Daoy (cell line): Measurements from ENCODE around the gene ZDHHC18. TPM values are rescaled to one million over a fixed set of nuclear protein-coding genes. Genes with fewer than 3 reads are reported as not detected.
"Not testable (repeated sequence)": the region's sequence is repeated elsewhere in the genome, so short reads cannot be mapped to it uniquely, and the experiment has no call there.

Experiments
- DNase-seq: peaks from one replicate; pipeline ENCODE4 v3.0.0-alpha.2; 2015; ENCODE audit warnings: low read depth
- total RNA-seq: library from RNA; depleted of rRNA; stranded (reverse); fragments of >200 nt; shearing (Covaris generic); gene quantifications from 2 replicates; pipeline ENCODE4 v1.2.3, GENCODE V29; 2014

The ZDHHC18 gene
- total RNA-seq, 1 experiment from 2014 or later = 10.7 TPM

GRCh38 chr1:26791626-26792025, 34.9 kb upstream of the ZDHHC18 start:
- DNase-seq = no peak

- DNase-seq = no peak
Observed at GRCh38 chr1:26792924-26793323, 33.6 kb upstream of the ZDHHC18 start.

GRCh38 chr1:26794391-26794790, 32.1 kb upstream of the ZDHHC18 start:
- no peak for DNase-seq

- no peak for DNase-seq
Observed at GRCh38 chr1:26797627-26798026, 28.9 kb upstream of the ZDHHC18 start.

GRCh38 chr1:26799479-26800142, 26.9 kb upstream of the ZDHHC18 start:
- peak; percentile 88 for DNase-seq

GRCh38 chr1:26803932-26804331, 22.6 kb upstream of the ZDHHC18 start:
- DNase-seq = not testable (repeated sequence)

GRCh38 chr1:26810105-26810504, 16.4 kb upstream of the ZDHHC18 start:
- peak; percentile 75 for DNase-seq

- DNase-seq = no peak
Observed at GRCh38 chr1:26811057-26811456, 15.4 kb upstream of the ZDHHC18 start.

GRCh38 chr1:26811708-26812107, 14.8 kb upstream of the ZDHHC18 start:
- DNase-seq = no peak

GRCh38 chr1:26814377-26814776, 12.1 kb upstream of the ZDHHC18 start:
- DNase-seq = no peak

GRCh38 chr1:26814893-26815292, 11.6 kb upstream of the ZDHHC18 start:
- no peak for DNase-seq

GRCh38 chr1:26820784-26821269, 5.7 kb upstream of the ZDHHC18 start:
- DNase-seq = no peak

- no peak for DNase-seq
Observed at GRCh38 chr1:26822737-26823395, 3.6 kb upstream of the ZDHHC18 start.

GRCh38 chr1:26824731-26825130, 1.8 kb upstream of the ZDHHC18 start:
- no peak for DNase-seq

GRCh38 chr1:26827106-26827604, 667 bp downstream of the ZDHHC18 start:
- DNase-seq = no peak

GRCh38 chr1:26827663-26828062, 1.2 kb downstream of the ZDHHC18 start:
- DNase-seq = no peak

GRCh38 chr1:26828411-26828991, 2.0 kb downstream of the ZDHHC18 start:
- no peak for DNase-seq

- DNase-seq = no peak
Observed at GRCh38 chr1:26829184-26829911, 2.9 kb downstream of the ZDHHC18 start.

GRCh38 chr1:26831059-26831458, 4.6 kb downstream of the ZDHHC18 start:
- no peak for DNase-seq

GRCh38 chr1:26831546-26832248, 5.2 kb downstream of the ZDHHC18 start:
- no peak for DNase-seq

- DNase-seq = no peak
Observed at GRCh38 chr1:26832249-26832960, 5.9 kb downstream of the ZDHHC18 start.
